ENCODE measurements around the gene IL17RA.
A peak's percentile ranks its signal among the peaks of the same experiment; 100 is the strongest.

IL17RA gene

GRCh38 chr22:17083255-17083654, 1.5 kb upstream of the IL17RA start:
- H3K79me2 ChIP-seq, result no peaks in the 10 kb centered on the region
- no peak overlapping the region for H3K4me3 ChIP-seq (ENCODE audit: low read depth, low read length)
- no peaks in the 10 kb centered on the region for H3K36me3 ChIP-seq (ENCODE audit: control insufficient read depth, insufficient read depth, low read length)
- no peak overlapping the region for H3K9ac ChIP-seq
- no peak overlapping the region for H3K4me2 ChIP-seq (ENCODE audit: low read length)
- TF ChIP-seq CTCF (IDR thresholded peaks at IDR 0.05), result no peak
- H3K27ac ChIP-seq, result no peak overlapping the region
- H3K4me1 ChIP-seq, result no peaks in the 10 kb centered on the region
- H3K27me3 ChIP-seq (ENCODE audit: control insufficient read depth, insufficient read depth, low read length), result no peaks in the 10 kb centered on the region
- no peaks in the 10 kb centered on the region for H3K9me3 ChIP-seq (ENCODE audit: control insufficient read depth, low read length)
- no peak overlapping the region for H2AFZ ChIP-seq

GRCh38 chr22:17083811-17084441, 874 bp upstream of the IL17RA start:
- Histone ChIP-seq H3K4me1 (no peaks in the 10 kb centered on the region), H3K9ac (no peak overlapping the region), H3K4me2 (ENCODE audit: low read length) (peak overlapping the region; percentile 77), H2AFZ (peak overlapping the region; percentile 88), H3K36me3 (ENCODE audit: control insufficient read depth, insufficient read depth, low read length) (no peaks in the 10 kb centered on the region), H3K9me3 (ENCODE audit: control insufficient read depth, low read length) (no peaks in the 10 kb centered on the region), H3K27ac (no peak overlapping the region), H3K27me3 (ENCODE audit: control insufficient read depth, insufficient read depth, low read length) (no peaks in the 10 kb centered on the region), H3K4me3 (ENCODE audit: low read depth, low read length) (peak overlapping the region; percentile 71), H3K79me2 (no peaks in the 10 kb centered on the region)
- no peak for TF ChIP-seq CTCF (IDR thresholded peaks at IDR 0.05)

DNA sequence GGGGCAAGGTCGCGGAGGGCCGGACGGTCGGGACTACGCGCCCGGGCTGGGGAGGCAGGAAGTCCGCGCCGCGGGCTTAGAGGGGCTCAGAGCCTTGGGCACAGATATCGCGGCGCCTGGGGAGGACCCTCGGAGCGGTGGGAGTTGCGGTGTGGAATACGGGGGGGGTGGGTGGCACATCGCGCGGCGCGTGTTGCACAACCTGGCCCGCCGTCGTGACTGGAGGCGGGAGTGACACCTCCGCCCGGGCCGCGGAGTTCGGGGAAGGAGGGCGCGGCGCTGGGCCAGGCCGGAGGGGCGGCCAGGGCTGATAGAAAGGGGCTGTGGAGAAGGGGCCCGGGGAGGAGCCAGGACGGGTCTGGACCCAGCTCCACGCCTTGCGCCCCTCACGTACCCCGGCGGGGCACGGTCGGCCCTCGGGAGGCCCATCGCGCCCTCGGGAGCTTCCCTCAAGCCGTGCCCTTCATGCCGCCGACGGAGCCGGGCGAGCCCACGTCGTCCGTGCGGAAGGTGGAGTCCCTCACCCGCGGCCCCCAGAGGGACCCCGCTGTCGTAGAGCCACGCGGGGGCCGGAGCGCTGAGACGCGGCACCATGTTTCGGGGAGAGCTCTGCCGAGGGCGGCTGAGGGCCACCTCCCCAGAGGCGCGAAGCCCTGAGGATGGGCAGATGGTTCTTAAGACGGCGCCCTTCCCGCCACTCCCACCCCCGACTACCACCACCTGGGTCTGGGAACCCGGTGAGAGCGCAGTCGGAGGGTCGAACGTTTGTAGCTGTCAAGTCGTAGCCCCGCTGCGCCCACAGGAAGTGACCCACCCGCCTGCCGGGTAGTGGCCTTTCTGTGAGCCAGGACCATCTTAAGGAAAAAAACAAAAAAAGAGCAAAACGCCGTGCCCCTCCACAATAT, 729 bp downstream of the IL17RA start:
- no peak for TF ChIP-seq CTCF (IDR thresholded peaks at IDR 0.05)
- Histone ChIP-seq H2AFZ (peak overlapping the region; percentile 88), H3K9me3 (ENCODE audit: control insufficient read depth, low read length) (no peaks in the 10 kb centered on the region), H3K27ac (peak overlapping the region; percentile 44), H3K36me3 (ENCODE audit: control insufficient read depth, insufficient read depth, low read length) (no peaks in the 10 kb centered on the region), H3K4me3 (ENCODE audit: low read depth, low read length) (peak overlapping the region; percentile 71), H3K27me3 (ENCODE audit: control insufficient read depth, insufficient read depth, low read length) (no peaks in the 10 kb centered on the region), H3K4me2 (ENCODE audit: low read length) (peak overlapping the region; percentile 90), H3K79me2 (no peaks in the 10 kb centered on the region), H3K9ac (no peak overlapping the region), H3K4me1 (no peaks in the 10 kb centered on the region)

GRCh38 chr22:17086296-17086695, 1.5 kb downstream of the IL17RA start:
- H3K79me2 ChIP-seq, result no peaks in the 10 kb centered on the region
- H3K9me3 ChIP-seq (ENCODE audit: control insufficient read depth, low read length), result no peaks in the 10 kb centered on the region
- no peak for TF ChIP-seq CTCF (IDR thresholded peaks at IDR 0.05)
- H3K36me3 ChIP-seq (ENCODE audit: control insufficient read depth, insufficient read depth, low read length), result no peaks in the 10 kb centered on the region
- no peak overlapping the region for H2AFZ ChIP-seq
- no peak overlapping the region for H3K9ac ChIP-seq
- H3K4me3 ChIP-seq (ENCODE audit: low read depth, low read length), result peak overlapping the region; percentile 71
- no peaks in the 10 kb centered on the region for H3K27me3 ChIP-seq (ENCODE audit: control insufficient read depth, insufficient read depth, low read length)
- H3K27ac ChIP-seq, result no peak overlapping the region
- H3K4me2 ChIP-seq (ENCODE audit: low read length), result peak overlapping the region; percentile 90
- no peaks in the 10 kb centered on the region for H3K4me1 ChIP-seq

Measured in parathyroid adenoma (tissue), 2 donors.